HFFc6 (cell line): ENCODE results near the gene ABHD16A. TPM values are rescaled to one million over a fixed set of nuclear protein-coding genes. Genes with fewer than 3 reads are reported as not detected.
A peak's percentile ranks its signal among the peaks of the same experiment; 100 is the strongest.

Experiments
- DNase-seq: peaks from one replicate; pipeline ENCODE4 v3.0.0-alpha.2; 2018
- H3K27ac Mint-ChIP-seq: 2 replicates; pipeline ENCODE4 v1.8.0; 2020; ENCODE audit warnings: mild to moderate bottlenecking, mixed read lengths
- H3K27me3 Mint-ChIP-seq: 2 replicates; pipeline ENCODE4 v1.8.0; 2021; ENCODE audit warnings: mild to moderate bottlenecking, moderate library complexity, mixed read lengths; ENCODE audit not compliant: insufficient read depth
- H3K36me3 Mint-ChIP-seq: 2 replicates; pipeline ENCODE4 v1.8.0; 2021; ENCODE audit warnings: low read depth, mixed read lengths
- H3K4me1 Mint-ChIP-seq: 2 replicates; pipeline ENCODE4 v1.8.0; 2020; ENCODE audit warnings: low read depth, mixed read lengths
- H3K4me3 Mint-ChIP-seq: 2 replicates; pipeline ENCODE4 v1.8.0; 2020; ENCODE audit warnings: mild to moderate bottlenecking, moderate library complexity, mixed read lengths
- H3K9me3 Mint-ChIP-seq: 2 replicates; pipeline ENCODE4 v1.8.0; 2020; ENCODE audit warnings: mild to moderate bottlenecking, mixed read lengths
- total RNA-seq, 6 experiments: library from RNA; stranded (reverse); fragmentation: NEBNext Ultra II Directional; extraction: Animal tissue kit (Norgen Biotek cat#: 25700); gene quantifications; 2 replicates in 1 of 6; 3 replicates in 5 of 6; pipeline ENCODE4 v1.2.3, GENCODE V29; 2021
- TF ChIP-seq, protein P1 (sequence below): fragments of 200-600 bp; sonication (generic); IDR thresholded peaks from 2 replicates; pipeline ENCODE4 v1.5.0; 2021; ENCODE audit warnings: antibody characterized with exemption, mild to moderate bottlenecking

The ABHD16A gene
- total RNA-seq, 6 experiments from 2014 or later: 27.4 to 39.6 (median 32.0) TPM

DNA sequence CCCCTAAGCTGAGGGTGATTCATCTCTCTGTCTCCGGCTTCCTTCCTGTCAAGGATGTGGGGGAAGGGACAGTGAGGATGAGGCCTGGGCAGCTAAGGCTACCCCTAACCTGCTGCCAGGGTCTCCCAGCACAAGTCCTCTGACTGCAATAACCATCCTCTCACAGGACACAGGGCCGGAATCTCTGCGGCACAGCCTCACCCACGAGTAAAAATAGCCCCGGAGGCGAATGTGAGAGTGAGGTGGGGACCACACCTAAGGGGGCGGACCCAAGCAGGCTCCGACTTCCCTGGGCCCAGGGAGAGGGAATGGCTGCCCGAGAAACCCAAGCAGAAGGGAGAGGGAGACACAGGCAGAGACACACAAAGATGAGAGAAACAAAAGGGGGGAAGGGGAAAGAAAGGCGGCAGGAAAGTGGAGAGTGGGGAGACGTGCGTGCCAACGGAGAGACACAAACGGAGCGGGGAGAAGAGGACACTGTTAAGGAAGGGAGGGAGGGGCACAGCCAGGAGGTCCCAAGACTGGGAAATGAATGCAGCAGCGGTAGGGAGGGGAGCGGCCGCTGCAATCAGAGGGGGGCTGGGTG lies 31.8 kb upstream of the ABHD16A start:
- peaks cover 75% of the 10 kb centered on the region for H3K4me1 Mint-ChIP-seq
- H3K27ac Mint-ChIP-seq: peak overlapping the region; percentile 92
- peak; percentile 60 for DNase-seq
- peaks cover 46% of the 10 kb centered on the region for H3K36me3 Mint-ChIP-seq
- H3K4me3 Mint-ChIP-seq: peak overlapping the region; percentile 98
- H3K27me3 Mint-ChIP-seq: peaks cover 2% of the 10 kb centered on the region
- no peaks in the 10 kb centered on the region for H3K9me3 Mint-ChIP-seq
- TF ChIP-seq, protein P1, sequence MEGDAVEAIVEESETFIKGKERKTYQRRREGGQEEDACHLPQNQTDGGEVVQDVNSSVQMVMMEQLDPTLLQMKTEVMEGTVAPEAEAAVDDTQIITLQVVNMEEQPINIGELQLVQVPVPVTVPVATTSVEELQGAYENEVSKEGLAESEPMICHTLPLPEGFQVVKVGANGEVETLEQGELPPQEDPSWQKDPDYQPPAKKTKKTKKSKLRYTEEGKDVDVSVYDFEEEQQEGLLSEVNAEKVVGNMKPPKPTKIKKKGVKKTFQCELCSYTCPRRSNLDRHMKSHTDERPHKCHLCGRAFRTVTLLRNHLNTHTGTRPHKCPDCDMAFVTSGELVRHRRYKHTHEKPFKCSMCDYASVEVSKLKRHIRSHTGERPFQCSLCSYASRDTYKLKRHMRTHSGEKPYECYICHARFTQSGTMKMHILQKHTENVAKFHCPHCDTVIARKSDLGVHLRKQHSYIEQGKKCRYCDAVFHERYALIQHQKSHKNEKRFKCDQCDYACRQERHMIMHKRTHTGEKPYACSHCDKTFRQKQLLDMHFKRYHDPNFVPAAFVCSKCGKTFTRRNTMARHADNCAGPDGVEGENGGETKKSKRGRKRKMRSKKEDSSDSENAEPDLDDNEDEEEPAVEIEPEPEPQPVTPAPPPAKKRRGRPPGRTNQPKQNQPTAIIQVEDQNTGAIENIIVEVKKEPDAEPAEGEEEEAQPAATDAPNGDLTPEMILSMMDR: no peak

DNA sequence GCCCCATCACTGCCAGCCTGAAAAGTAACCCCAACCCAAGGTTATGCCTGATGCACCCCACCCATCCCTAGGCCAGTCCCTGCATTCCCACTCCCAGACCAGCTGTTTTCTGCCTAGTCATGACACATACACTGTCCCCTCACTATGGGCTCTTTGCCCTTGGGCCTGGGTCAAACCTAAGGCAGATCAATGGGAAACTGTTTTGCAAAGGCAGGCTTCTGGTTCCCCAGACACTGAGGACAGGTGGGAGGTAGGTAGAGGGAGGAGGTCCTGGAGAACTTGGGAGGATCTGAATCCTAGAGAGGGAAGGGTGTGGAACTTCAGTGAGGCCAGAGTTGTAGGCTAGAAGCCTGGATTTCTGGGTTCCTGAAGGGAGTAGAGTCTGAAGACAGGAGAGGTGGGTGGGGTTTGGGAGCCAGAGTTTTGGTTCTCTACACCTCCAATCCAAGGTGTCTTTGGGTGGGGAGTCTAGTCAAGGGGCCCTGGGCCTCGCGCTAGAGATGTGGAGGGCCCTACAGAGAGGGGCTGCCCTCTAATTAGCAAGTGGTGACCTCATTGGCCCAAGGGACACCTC lies 31.2 kb upstream of the ABHD16A start:
- peak overlapping the region; percentile 92 for H3K27ac Mint-ChIP-seq
- no peak for DNase-seq
- peaks cover 46% of the 10 kb centered on the region for H3K36me3 Mint-ChIP-seq
- peak overlapping the region; percentile 98 for H3K4me3 Mint-ChIP-seq
- peaks cover 71% of the 10 kb centered on the region for H3K4me1 Mint-ChIP-seq
- TF ChIP-seq, protein P1: no peak
- H3K27me3 Mint-ChIP-seq: peaks cover 2% of the 10 kb centered on the region
- no peaks in the 10 kb centered on the region for H3K9me3 Mint-ChIP-seq

DNA sequence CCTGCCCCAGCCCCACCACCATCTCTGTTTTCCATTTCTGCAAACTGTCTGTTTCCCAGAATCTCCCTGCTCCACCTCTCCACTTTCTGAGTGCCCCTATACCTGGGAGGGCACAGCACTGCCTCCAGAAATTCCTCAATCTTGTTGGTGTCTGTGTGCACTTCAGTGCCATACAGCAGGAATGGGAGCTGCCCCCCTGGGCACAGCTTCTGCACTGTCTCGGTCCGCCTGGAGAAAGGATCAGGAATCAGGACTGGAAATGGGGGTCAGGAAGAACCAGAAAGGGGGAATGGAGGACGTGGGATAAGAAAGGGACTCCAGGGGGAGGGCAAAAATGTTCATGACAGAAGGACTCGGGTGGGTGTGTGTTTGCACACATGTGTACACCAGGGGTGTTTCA lies 30.6 kb upstream of the ABHD16A start:
- H3K4me1 Mint-ChIP-seq: peaks cover 70% of the 10 kb centered on the region
- H3K4me3 Mint-ChIP-seq: peak overlapping the region; percentile 98
- TF ChIP-seq, protein P1: no peak
- DNase-seq: no peak
- H3K27me3 Mint-ChIP-seq: peaks cover 2% of the 10 kb centered on the region
- H3K27ac Mint-ChIP-seq: peak overlapping the region; percentile 92
- H3K9me3 Mint-ChIP-seq: no peaks in the 10 kb centered on the region
- peaks cover 46% of the 10 kb centered on the region for H3K36me3 Mint-ChIP-seq

DNA sequence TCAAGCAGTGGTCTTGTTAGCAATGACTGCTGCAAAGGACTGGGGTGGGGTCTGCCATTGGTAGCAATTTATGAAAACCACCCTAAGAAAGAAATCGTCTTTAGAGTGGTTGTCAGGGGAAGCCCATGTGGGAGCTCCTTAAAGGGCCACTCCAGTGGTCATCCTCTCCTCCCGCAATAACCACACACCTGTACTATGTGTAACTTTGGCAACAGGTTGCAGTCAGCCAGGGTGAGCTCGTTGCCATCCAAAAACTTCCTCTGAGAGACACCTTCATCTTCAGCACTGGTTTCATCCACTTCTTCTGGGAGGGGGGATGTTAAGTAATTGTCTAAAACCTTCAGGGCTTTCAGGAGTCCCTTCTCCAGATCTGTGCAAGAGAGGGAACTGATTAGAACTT lies 28.9 kb upstream of the ABHD16A start:
- TF ChIP-seq, protein P1: no peak
- H3K27ac Mint-ChIP-seq: peak overlapping the region; percentile 42
- no peak for DNase-seq
- H3K9me3 Mint-ChIP-seq: no peaks in the 10 kb centered on the region
- peaks cover 58% of the 10 kb centered on the region for H3K4me1 Mint-ChIP-seq
- H3K4me3 Mint-ChIP-seq: no peak overlapping the region; the same call in 1 of the 2 replicates
- H3K36me3 Mint-ChIP-seq: peaks cover 51% of the 10 kb centered on the region
- peaks cover 2% of the 10 kb centered on the region for H3K27me3 Mint-ChIP-seq

DNA sequence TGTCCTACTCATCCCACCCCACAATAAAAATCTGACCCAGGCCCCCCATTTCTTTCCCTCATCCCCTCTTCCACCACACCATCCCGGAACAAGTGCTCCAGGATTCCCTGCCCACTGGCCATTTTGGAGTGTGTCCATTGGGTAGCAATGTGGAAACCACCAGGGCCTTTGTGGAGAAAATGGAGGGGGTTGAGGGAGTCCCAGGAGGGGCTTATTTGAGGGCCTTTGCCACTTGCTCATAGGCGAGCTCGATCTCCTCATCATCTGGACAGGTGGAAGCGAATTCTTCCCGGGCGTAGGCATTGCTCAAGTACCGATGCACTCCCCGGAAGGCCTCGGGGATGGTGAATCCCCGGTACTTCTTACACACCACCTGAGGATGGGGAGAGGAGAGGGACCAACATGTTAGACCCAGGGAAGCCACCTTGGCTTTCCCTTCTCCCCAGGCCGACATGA lies 27.5 kb upstream of the ABHD16A start:
- TF ChIP-seq, protein P1: no peak
- Mint-ChIP-seq H3K4me3 (peak overlapping the region; percentile 93), H3K27me3 (peaks cover 2% of the 10 kb centered on the region), H3K36me3 (peaks cover 51% of the 10 kb centered on the region), H3K9me3 (no peaks in the 10 kb centered on the region), H3K27ac (peak overlapping the region; percentile 94), H3K4me1 (peaks cover 51% of the 10 kb centered on the region)
- DNase-seq: no peak
